ENCODE data around the gene ZNF43.
A peak's percentile ranks its signal among the peaks of the same experiment; 100 is the strongest.
"Not testable (repeated sequence)": the region's sequence is repeated elsewhere in the genome, so short reads cannot be mapped to it uniquely, and the experiment has no call there.

ZNF43 gene

GRCh38 chr19:21835810-21836444 lies at the start of gene ZNF43:
ZNF43 (minus strand) TSS chr19:21836182; CDS start chr19:21836038, 144 bp downstream.
- peak; percentile 88 for DNase-seq

- not testable (repeated sequence) for DNase-seq
Observed at GRCh38 chr19:21885516-21885915, 49.5 kb upstream of the ZNF43 start.

GRCh38 chr19:21884786-21885185 lies 48.8 kb upstream of the ZNF43 start:
- DNase-seq = not testable (repeated sequence)

GRCh38 chr19:21883516-21883915 lies 47.5 kb upstream of the ZNF43 start:
- no peak for DNase-seq

GRCh38 chr19:21880761-21881160 lies 44.8 kb upstream of the ZNF43 start:
- DNase-seq = not testable (repeated sequence)

GRCh38 chr19:21878646-21879045 lies 42.7 kb upstream of the ZNF43 start:
- DNase-seq = no peak

GRCh38 chr19:21877976-21878375 lies 42.0 kb upstream of the ZNF43 start:
- no peak for DNase-seq

GRCh38 chr19:21876608-21877007 lies 40.6 kb upstream of the ZNF43 start:
- not testable (repeated sequence) for DNase-seq

- DNase-seq = no peak
Observed at GRCh38 chr19:21856773-21857514, 21.0 kb upstream of the ZNF43 start.

- DNase-seq = peak; percentile 78 to 81
Observed at GRCh38 chr19:21851596-21852345, 15.8 kb upstream of the ZNF43 start.

- DNase-seq = no peak
Observed at GRCh38 chr19:21850656-21851255, 14.8 kb upstream of the ZNF43 start.

- no peak for DNase-seq
Observed at GRCh38 chr19:21848706-21849105, 12.7 kb upstream of the ZNF43 start.

GRCh38 chr19:21843081-21843480 lies 7.1 kb upstream of the ZNF43 start:
- no peak for DNase-seq

- no peak for DNase-seq
Observed at GRCh38 chr19:21841488-21842097, 5.6 kb upstream of the ZNF43 start.

GRCh38 chr19:21841081-21841480 lies 5.1 kb upstream of the ZNF43 start:
- DNase-seq = no peak

GRCh38 chr19:21839976-21840375 lies 4.0 kb upstream of the ZNF43 start:
- no peak for DNase-seq

- DNase-seq = no peak
Observed at GRCh38 chr19:21838646-21839045, 2.7 kb upstream of the ZNF43 start.

- DNase-seq = no peak
Observed at GRCh38 chr19:21835429-21835809, 563 bp downstream of the ZNF43 start.

GRCh38 chr19:21833733-21834132 lies 2.2 kb downstream of the ZNF43 start:
- no peak for DNase-seq

- no peak for DNase-seq
Observed at GRCh38 chr19:21824679-21825078, 11.3 kb downstream of the ZNF43 start.

- no peak for DNase-seq
Observed at GRCh38 chr19:21823224-21823623, 12.8 kb downstream of the ZNF43 start.

GRCh38 chr19:21812448-21812847 lies 23.5 kb downstream of the ZNF43 start:
- no peak for DNase-seq

All from activated CD4-positive, alpha-beta T cell treated with anti-CD3 and anti-CD28 coated beads, Interleukin-2, amount 50 U/mL, for 4 hours (primary cell).